Cardiac muscle cell (in vitro differentiated cells and primary cell): ENCODE measurements around the gene UBE3A. TPM values are rescaled to one million over a fixed set of nuclear protein-coding genes. Genes with fewer than 3 reads are reported as not detected.

Experiments used
- DNase-seq, 2 donors: peaks; one replicate each; pipeline versions ENCODE4 v3.0.0 to v3.0.0-alpha.2; 2010 to 2017; ENCODE audit warnings: low read depth in 1 of 2, low spot score in 1 of 2
- H3K27ac ChIP-seq: fragments of 200-600 bp; sonication (generic); 2 replicates; pipeline ENCODE4 v1.5.1; 2016
- H3K27me3 ChIP-seq: fragments of 200-600 bp; sonication (generic); 2 replicates; pipeline ENCODE4 v1.6.0; 2016; ENCODE audit warnings: control low read depth
- H3K36me3 ChIP-seq: fragments of 200-600 bp; sonication (generic); 2 replicates; pipeline ENCODE4 v1.5.1; 2016; ENCODE audit warnings: control low read depth
- H3K4me1 ChIP-seq: fragments of 200-600 bp; sonication (generic); 2 replicates; pipeline ENCODE4 v1.8.1; 2017; ENCODE audit warnings: low read depth, mild to moderate bottlenecking, mixed run types
- H3K4me3 ChIP-seq: fragments of 200-600 bp; sonication (generic); 2 replicates; pipeline ENCODE4 v1.5.1; 2016; ENCODE audit warnings: mild to moderate bottlenecking
- H3K9me3 ChIP-seq: fragments of 200-600 bp; sonication (generic); 2 replicates; pipeline ENCODE4 v1.5.1; 2017; ENCODE audit warnings: low read depth, mild to moderate bottlenecking, control low read depth
- CTCF ChIP-seq: IDR thresholded peaks from 2 replicates; pipeline ENCODE4 v1.5.1; 2012; ENCODE audit warnings: low read depth, mild to moderate bottlenecking, low read length
- polyA plus RNA-seq: library from polyadenylated mRNA; unstranded; fragments of >200 nt; fragmentation: Nextera tagmentation; extraction: Ambion mirVana; gene quantifications from 2 replicates; pipeline ENCODE4 v1.2.1, GENCODE V29; 2016
- total RNA-seq: library from RNA; depleted of rRNA; stranded (reverse); fragments of >200 nt; gene quantifications from 2 replicates; pipeline ENCODE4 v1.2.3, GENCODE V29; 2016

The UBE3A gene
- total and polyA plus RNA-seq, 2 experiments from 2014 or later, result 92.2 to 96.2 TPM

GRCh38 chr15:25427861-25428260, 11.0 kb downstream of the UBE3A start:
- no peaks in the 10 kb centered on the region for H3K27me3 ChIP-seq
- no peak overlapping the region for H3K4me3 ChIP-seq
- no peak for TF ChIP-seq CTCF
- DNase-seq, result peak in 1 of 2 donors; percentile 55
- H3K27ac ChIP-seq, result no peak overlapping the region
- no peaks in the 10 kb centered on the region for H3K9me3 ChIP-seq
- peaks cover 17% of the 10 kb centered on the region for H3K4me1 ChIP-seq
- H3K36me3 ChIP-seq, result no peaks in the 10 kb centered on the region

GRCh38 chr15:25426896-25427610, 11.8 kb downstream of the UBE3A start:
- no peak for DNase-seq
- Histone ChIP-seq H3K4me1 (peaks cover 17% of the 10 kb centered on the region), H3K27ac (no peak overlapping the region), H3K9me3 (no peaks in the 10 kb centered on the region), H3K36me3 (no peaks in the 10 kb centered on the region), H3K4me3 (no peak overlapping the region), H3K27me3 (no peaks in the 10 kb centered on the region)
- no peak for TF ChIP-seq CTCF

- no peak for TF ChIP-seq CTCF
- Histone ChIP-seq H3K36me3 (no peaks in the 10 kb centered on the region), H3K27ac (no peak overlapping the region), H3K27me3 (no peaks in the 10 kb centered on the region), H3K4me3 (no peak overlapping the region), H3K4me1 (peaks cover 11% of the 10 kb centered on the region), H3K9me3 (no peaks in the 10 kb centered on the region)
- no peak for DNase-seq
Observed at GRCh38 chr15:25424073-25424472, 14.8 kb downstream of the UBE3A start.

GRCh38 chr15:25422021-25422420, 16.8 kb downstream of the UBE3A start:
- DNase-seq, result no peak
- Histone ChIP-seq H3K4me1 (peaks cover 4% of the 10 kb centered on the region), H3K36me3 (no peaks in the 10 kb centered on the region), H3K27me3 (no peaks in the 10 kb centered on the region), H3K27ac (no peak overlapping the region), H3K9me3 (no peaks in the 10 kb centered on the region), H3K4me3 (no peak overlapping the region)
- TF ChIP-seq CTCF, result no peak

GRCh38 chr15:25418202-25418601, 20.6 kb downstream of the UBE3A start:
- TF ChIP-seq CTCF, result no peak
- Histone ChIP-seq H3K9me3 (no peaks in the 10 kb centered on the region), H3K27me3 (no peaks in the 10 kb centered on the region), H3K4me3 (no peak overlapping the region), H3K36me3 (no peaks in the 10 kb centered on the region), H3K27ac (no peak overlapping the region), H3K4me1 (peaks cover 15% of the 10 kb centered on the region)
- DNase-seq, result no peak
